OCI-LY7 (cell line): ENCODE measurements around the gene JAM2.

Experiments
- EZH2phosphoT487 ChIP-seq: fragments of 200-600 bp; sonication (generic); IDR thresholded peaks from 2 replicates; pipeline ENCODE4 v1.6.1; 2018; ENCODE audit warnings: low read depth, borderline replicate concordance, mild to moderate bottlenecking, mixed run types, antibody characterized with exemption, low read length, moderate library complexity, mixed read lengths
- TF ChIP-seq, protein P1 (sequence below): fragments of 200-600 bp; sonication (generic); conservative IDR thresholded peaks from 2 replicates; pipeline ENCODE4 v1.5.1; 2014; ENCODE audit warnings: mild to moderate bottlenecking, antibody characterized with exemption, low read length, moderate library complexity, mixed read lengths

DNA sequence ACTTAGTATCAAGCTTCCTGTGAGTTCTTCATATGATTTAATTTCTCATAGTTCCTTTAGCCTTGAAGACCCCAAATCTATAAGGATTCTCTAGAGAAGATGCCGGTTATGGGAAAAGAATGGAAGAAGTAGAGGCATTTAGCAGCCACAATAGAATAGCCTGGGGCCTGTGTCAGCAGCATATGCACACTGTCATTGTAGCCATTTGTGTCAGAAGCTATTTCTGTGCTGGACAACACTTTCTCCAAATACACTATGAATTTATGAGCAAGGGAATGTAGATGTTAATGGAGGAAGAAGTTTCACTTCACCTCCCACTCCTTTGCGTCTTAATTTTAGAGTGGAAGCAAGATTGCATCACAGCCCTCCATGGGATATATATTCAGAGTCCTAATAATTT, 17.4 kb downstream of the JAM2 start:
- TF ChIP-seq, protein P1, sequence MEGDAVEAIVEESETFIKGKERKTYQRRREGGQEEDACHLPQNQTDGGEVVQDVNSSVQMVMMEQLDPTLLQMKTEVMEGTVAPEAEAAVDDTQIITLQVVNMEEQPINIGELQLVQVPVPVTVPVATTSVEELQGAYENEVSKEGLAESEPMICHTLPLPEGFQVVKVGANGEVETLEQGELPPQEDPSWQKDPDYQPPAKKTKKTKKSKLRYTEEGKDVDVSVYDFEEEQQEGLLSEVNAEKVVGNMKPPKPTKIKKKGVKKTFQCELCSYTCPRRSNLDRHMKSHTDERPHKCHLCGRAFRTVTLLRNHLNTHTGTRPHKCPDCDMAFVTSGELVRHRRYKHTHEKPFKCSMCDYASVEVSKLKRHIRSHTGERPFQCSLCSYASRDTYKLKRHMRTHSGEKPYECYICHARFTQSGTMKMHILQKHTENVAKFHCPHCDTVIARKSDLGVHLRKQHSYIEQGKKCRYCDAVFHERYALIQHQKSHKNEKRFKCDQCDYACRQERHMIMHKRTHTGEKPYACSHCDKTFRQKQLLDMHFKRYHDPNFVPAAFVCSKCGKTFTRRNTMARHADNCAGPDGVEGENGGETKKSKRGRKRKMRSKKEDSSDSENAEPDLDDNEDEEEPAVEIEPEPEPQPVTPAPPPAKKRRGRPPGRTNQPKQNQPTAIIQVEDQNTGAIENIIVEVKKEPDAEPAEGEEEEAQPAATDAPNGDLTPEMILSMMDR: no peak
- TF ChIP-seq EZH2phosphoT487: no peak
